Breast epithelium (tissue), 4 donors: ENCODE data around the gene MET. TPM values are rescaled to one million over a fixed set of nuclear protein-coding genes. Genes with fewer than 3 reads are reported as not detected.

Experiments used
- DNase-seq, 2 donors: peaks; one replicate each; pipeline ENCODE4 v3.0.0-alpha.2; 2019; ENCODE audit warnings: low spot score in 2 of 2
- H3K27ac ChIP-seq, 2 donors: fragments of 200-600 bp; sonication (generic) in 1 of 2; one replicate each; pipeline ENCODE4 v1.5.1; 2016 to 2019; ENCODE audit warnings: mild to moderate bottlenecking in 1 of 2
- H3K27me3 ChIP-seq, 2 donors: fragments of 200-600 bp; sonication (generic) in 1 of 2; one replicate each; pipeline versions ENCODE4 v1.5.1 to v1.6.0; 2017 to 2019; ENCODE audit warnings: control low read depth in 1 of 2, mild to moderate bottlenecking in 1 of 2
- H3K36me3 ChIP-seq: fragments of 200-600 bp; one replicate; pipeline ENCODE4 v1.5.1; 2019
- H3K4me1 ChIP-seq, 2 donors: fragments of 200-600 bp; sonication (generic); one replicate each; pipeline ENCODE4 v1.5.1; 2016 to 2019; ENCODE audit warnings: control low read depth in 1 of 2
- H3K4me3 ChIP-seq, 3 donors: fragments of 200-600 bp; sonication (generic); 1 replicate in 2 of 3; 2 replicates in 1 of 3; pipeline ENCODE4 v1.5.1; 2016 to 2019; ENCODE audit warnings: mild to moderate bottlenecking in 3 of 3, moderate library complexity in 2 of 3
- H3K9me3 ChIP-seq, 2 donors: fragments of 200-600 bp; sonication (generic) in 1 of 2; one replicate each; pipeline ENCODE4 v1.5.1; 2016 to 2019; ENCODE audit warnings: control low read depth in 1 of 2
- CTCF ChIP-seq, 3 donors: fragments of 450-650 bp; IDR thresholded peaks; one replicate each; pipeline ENCODE4 v1.5.1; 2016 to 2017; ENCODE audit warnings: antibody characterized with exemption in 3 of 3, mild to moderate bottlenecking in 3 of 3, moderate library complexity in 3 of 3
- POLR2A ChIP-seq: fragments of 450-650 bp; IDR thresholded peaks from one replicate; pipeline ENCODE4 v1.6.1; 2016; ENCODE audit warnings: antibody characterized with exemption, mild to moderate bottlenecking, moderate library complexity
- POLR2AphosphoS5 ChIP-seq, 3 donors: sonication (generic); formaldehyde crosslinking; IDR thresholded peaks; one replicate each; pipeline ENCODE4 v1.6.1; 2017; ENCODE audit warnings: antibody characterized with exemption in 3 of 3
- intact Hi-C: fragments of 100-400 bp; cut with DNase I; formaldehyde crosslinking; loops from one replicate; pipeline ENCODE4 v1.15.1; 2023; ENCODE audit warnings: low total_unique reads
- total RNA-seq, 3 donors: library from RNA; depleted of rRNA; stranded (reverse); fragments of >200 nt; gene quantifications; one replicate each; pipeline ENCODE4 v1.1.0, GENCODE V29; 2016

The MET gene
- total RNA-seq, 3 donors from 2014 or later: 25.8 to 85.6 (median 40.6) TPM

DNA sequence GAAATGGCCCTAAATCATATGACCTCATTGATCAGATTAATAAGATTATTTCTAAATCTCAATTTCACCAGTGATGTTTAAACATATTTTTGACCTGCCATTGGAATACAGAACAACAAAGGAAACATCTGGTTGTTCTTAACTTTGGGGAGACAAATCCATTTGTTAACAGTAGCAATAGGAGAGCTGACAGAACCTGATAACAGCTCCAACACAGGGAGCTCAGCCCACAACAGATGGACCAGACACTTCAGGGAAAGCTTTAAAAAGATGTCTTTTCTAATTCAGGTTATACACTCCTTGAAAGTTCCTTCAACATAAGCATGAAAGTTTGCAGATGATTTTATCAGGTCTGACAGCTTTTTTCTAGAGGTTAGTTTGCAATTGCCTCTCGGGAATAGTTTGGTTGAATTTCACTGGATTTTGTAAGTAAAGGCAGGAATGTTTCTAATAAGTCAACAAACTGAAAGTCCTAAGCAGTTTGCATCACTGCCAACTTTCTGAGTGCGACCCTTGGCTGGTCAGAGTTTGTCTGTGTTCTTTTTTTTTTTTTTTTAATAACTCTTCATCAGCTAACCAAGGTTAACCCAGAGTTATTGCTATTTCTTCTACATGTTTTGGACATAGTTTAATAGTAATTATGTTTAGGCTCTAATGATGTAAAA is 6.5 kb upstream of the MET start:
- no peak overlapping the region for H3K27ac ChIP-seq
- no peaks in the 10 kb centered on the region for H3K4me1 ChIP-seq
- H3K36me3 ChIP-seq: no peaks in the 10 kb centered on the region
- H3K9me3 ChIP-seq: no peaks in the 10 kb centered on the region
- H3K27me3 ChIP-seq: no peaks in the 10 kb centered on the region
- H3K4me3 ChIP-seq: no peak overlapping the region
- no peak for TF ChIP-seq POLR2AphosphoS5 (IDR thresholded peaks at IDR 0.05)
- no peak for TF ChIP-seq POLR2A
- no peak for TF ChIP-seq CTCF (IDR thresholded peaks at IDR 0.05)
- DNase-seq: no peak
- intact Hi-C loops: loop anchor here (10.0 kb wide), 1 partner anchor 139 kb away; no protein-coding TSS in a partner anchor

- no peaks in the 10 kb centered on the region for H3K4me1 ChIP-seq
- H3K4me3 ChIP-seq: no peak overlapping the region
- DNase-seq: no peak
- H3K27me3 ChIP-seq: no peaks in the 10 kb centered on the region
- no peak overlapping the region for H3K27ac ChIP-seq
- H3K9me3 ChIP-seq: no peaks in the 10 kb centered on the region
- H3K36me3 ChIP-seq: no peaks in the 10 kb centered on the region
- TF ChIP-seq POLR2A: no peak
- TF ChIP-seq POLR2AphosphoS5 (IDR thresholded peaks at IDR 0.05): no peak
- no peak for TF ChIP-seq CTCF (IDR thresholded peaks at IDR 0.05)
- intact Hi-C loops: loop anchor here (10.0 kb wide), 1 partner anchor 135 kb away; no protein-coding TSS in a partner anchor
These were observed 2.2 kb upstream of the MET start for GRCh38 chr7:116669769-116670168.

- Histone ChIP-seq H3K36me3 (no peaks in the 10 kb centered on the region), H3K9me3 (no peaks in the 10 kb centered on the region), H3K27ac (peak overlapping the region in 1 of 2 donors; percentile 91), H3K4me3 (no peak overlapping the region), H3K27me3 (no peaks in the 10 kb centered on the region), H3K4me1 (no peaks in the 10 kb centered on the region)
- intact Hi-C loops: no loop called here
- no peak for TF ChIP-seq POLR2A
- no peak for TF ChIP-seq CTCF (IDR thresholded peaks at IDR 0.05)
- no peak for TF ChIP-seq POLR2AphosphoS5 (IDR thresholded peaks at IDR 0.05)
- no peak for DNase-seq
These were observed 1.5 kb upstream of the MET start for GRCh38 chr7:116670409-116671015.

GRCh38 chr7:116671111-116671510 is 885 bp upstream of the MET start:
- TF ChIP-seq POLR2AphosphoS5 (IDR thresholded peaks at IDR 0.05) (no peak), CTCF (IDR thresholded peaks at IDR 0.05) (no peak), POLR2A (no peak)

More at GRCh38 chr7:116671111-116671510, 885 bp upstream of the MET start:
- no peaks in the 10 kb centered on the region for H3K27me3 ChIP-seq
- H3K9me3 ChIP-seq: no peaks in the 10 kb centered on the region
- no peaks in the 10 kb centered on the region for H3K36me3 ChIP-seq
- no peaks in the 10 kb centered on the region for H3K4me1 ChIP-seq
- no peak for DNase-seq
- H3K4me3 ChIP-seq: peak overlapping the region in 2 of 3 donors; percentile 63 to 83
- intact Hi-C loops: no loop called here
- H3K27ac ChIP-seq: peak overlapping the region in 1 of 2 donors; percentile 91
